ENCODE results near the gene FYB1. TPM values are rescaled to one million over a fixed set of nuclear protein-coding genes. Genes with fewer than 3 reads are reported as not detected.
A peak's percentile ranks its signal among the peaks of the same experiment; 100 is the strongest.

FYB1 gene
- total RNA-seq, 2 donors from 2014 or later, result 161 to 168 TPM

- peaks cover 11 to 12% of the 10 kb centered on the region in 2 donors for H3K36me3 Mint-ChIP-seq
- DNase-seq (ENCODE audit: low spot score in 2 of 2) (no peak), ATAC-seq (no peak)
- peaks cover 0 to 5% of the 10 kb centered on the region in 2 donors for H3K9me3 Mint-ChIP-seq
- no peak overlapping the region for H3K27ac Mint-ChIP-seq
Observed at GRCh38 chr5:39107350-39107749, 112.0 kb downstream of the FYB1 start.

GRCh38 chr5:39106322-39106721 lies 113.0 kb downstream of the FYB1 start:
- Mint-ChIP-seq H3K36me3 (peaks cover 11 to 12% of the 10 kb centered on the region in 2 donors), H3K9me3 (peaks cover 0 to 5% of the 10 kb centered on the region in 2 donors), H3K27ac (peak overlapping the region in 1 of 2 donors; percentile 18)
- DNase-seq (ENCODE audit: low spot score in 2 of 2), result no peak
- no peak for ATAC-seq

GRCh38 chr5:39104221-39104620 lies 115.1 kb downstream of the FYB1 start:
- DNase-seq (ENCODE audit: low spot score in 2 of 2), result no peak
- Mint-ChIP-seq H3K27ac (peak overlapping the region; percentile 17 to 27), H3K36me3 (peaks cover 11 to 12% of the 10 kb centered on the region in 2 donors), H3K9me3 (peaks cover 0 to 5% of the 10 kb centered on the region in 2 donors)
- ATAC-seq, result no peak

- Mint-ChIP-seq H3K9me3 (peaks cover 0 to 5% of the 10 kb centered on the region in 2 donors), H3K27ac (peak overlapping the region; percentile 75 to 77), H3K36me3 (peaks cover 11 to 12% of the 10 kb centered on the region in 2 donors)
- no peak for DNase-seq (ENCODE audit: low spot score in 2 of 2)
- no peak for ATAC-seq
Observed at GRCh38 chr5:39102684-39103155, 116.6 kb downstream of the FYB1 start.

GRCh38 chr5:39100851-39101396 lies 118.4 kb downstream of the FYB1 start:
- H3K9me3 Mint-ChIP-seq, result peaks cover 0 to 5% of the 10 kb centered on the region in 2 donors
- peaks cover 11 to 12% of the 10 kb centered on the region in 2 donors for H3K36me3 Mint-ChIP-seq
- DNase-seq (ENCODE audit: low spot score in 2 of 2) (no peak), ATAC-seq (peak; percentile 16 to 23)
- H3K27ac Mint-ChIP-seq, result peak overlapping the region in 1 of 2 donors; percentile 75

GRCh38 chr5:39100301-39100850 lies 119.0 kb downstream of the FYB1 start:
- Mint-ChIP-seq H3K9me3 (peaks cover 0 to 5% of the 10 kb centered on the region in 2 donors), H3K36me3 (peaks cover 11 to 12% of the 10 kb centered on the region in 2 donors), H3K27ac (peak overlapping the region in 1 of 2 donors; percentile 75)
- no peak for DNase-seq (ENCODE audit: low spot score in 2 of 2)
- no peak for ATAC-seq

- no peak for DNase-seq (ENCODE audit: low spot score in 2 of 2)
- ATAC-seq, result no peak
- H3K27ac Mint-ChIP-seq, result no peak overlapping the region
- peaks cover 11 to 12% of the 10 kb centered on the region in 2 donors for H3K36me3 Mint-ChIP-seq
- H3K9me3 Mint-ChIP-seq, result peaks cover 0 to 5% of the 10 kb centered on the region in 2 donors
Observed at GRCh38 chr5:39099831-39100230, 119.5 kb downstream of the FYB1 start.

- ATAC-seq (peak in 1 of 2 donors; percentile 68), DNase-seq (ENCODE audit: low spot score in 2 of 2) (no peak)
- Mint-ChIP-seq H3K27ac (no peak overlapping the region), H3K36me3 (no peaks in the 10 kb centered on the region), H3K9me3 (peaks cover 0 to 5% of the 10 kb centered on the region in 2 donors)
Observed at GRCh38 chr5:39093352-39093751, 126.0 kb downstream of the FYB1 start.

- no peaks in the 10 kb centered on the region for H3K36me3 Mint-ChIP-seq
- H3K27ac Mint-ChIP-seq, result no peak overlapping the region
- peaks cover 0 to 5% of the 10 kb centered on the region in 2 donors for H3K9me3 Mint-ChIP-seq
- no peak for DNase-seq (ENCODE audit: low spot score in 2 of 2)
- peak in 1 of 2 donors; percentile 43 for ATAC-seq
Observed at GRCh38 chr5:39092581-39093351, 126.6 kb downstream of the FYB1 start.

GRCh38 chr5:39091940-39092580 lies 127.3 kb downstream of the FYB1 start:
- no peak for DNase-seq (ENCODE audit: low spot score in 2 of 2)
- H3K9me3 Mint-ChIP-seq, result peaks cover 0 to 5% of the 10 kb centered on the region in 2 donors
- H3K27ac Mint-ChIP-seq, result peak overlapping the region in 1 of 2 donors; percentile 8
- no peaks in the 10 kb centered on the region for H3K36me3 Mint-ChIP-seq
- ATAC-seq, result no peak

GRCh38 chr5:39083968-39084367 lies 135.4 kb downstream of the FYB1 start:
- Mint-ChIP-seq H3K27ac (no peak overlapping the region), H3K9me3 (peaks cover 0 to 4% of the 10 kb centered on the region in 2 donors), H3K36me3 (peaks cover 0 to 14% of the 10 kb centered on the region in 2 donors)
- ATAC-seq (peak; percentile 74 to 90), DNase-seq (ENCODE audit: low spot score in 2 of 2) (no peak)

GRCh38 chr5:39082995-39083394 lies 136.4 kb downstream of the FYB1 start:
- ATAC-seq (peak in 1 of 2 donors; percentile 81), DNase-seq (ENCODE audit: low spot score in 2 of 2) (no peak)
- Mint-ChIP-seq H3K36me3 (peaks cover 0 to 14% of the 10 kb centered on the region in 2 donors), H3K27ac (no peak overlapping the region), H3K9me3 (peaks cover 0 to 4% of the 10 kb centered on the region in 2 donors)

- peak in 1 of 2 donors; percentile 45 for ATAC-seq
- peaks cover 0 to 14% of the 10 kb centered on the region in 2 donors for H3K36me3 Mint-ChIP-seq
Observed at GRCh38 chr5:39080597-39081204, 138.7 kb downstream of the FYB1 start.

GRCh38 chr5:39080168-39080567 lies 139.2 kb downstream of the FYB1 start:
- ATAC-seq (no peak), DNase-seq (ENCODE audit: low spot score in 2 of 2) (no peak)
- Mint-ChIP-seq H3K9me3 (no peaks in the 10 kb centered on the region), H3K27ac (no peak overlapping the region), H3K36me3 (peaks cover 0 to 14% of the 10 kb centered on the region in 2 donors)

More at GRCh38 chr5:39080597-39081204, 138.7 kb downstream of the FYB1 start:
- DNase-seq (ENCODE audit: low spot score in 2 of 2), result peak in 1 of 2 donors; percentile 17
- H3K9me3 Mint-ChIP-seq, result no peaks in the 10 kb centered on the region
- no peak overlapping the region for H3K27ac Mint-ChIP-seq

- H3K9me3 Mint-ChIP-seq, result no peaks in the 10 kb centered on the region
- no peak for ATAC-seq
Observed at GRCh38 chr5:39079147-39079546, 140.2 kb downstream of the FYB1 start.

More at GRCh38 chr5:39079147-39079546, 140.2 kb downstream of the FYB1 start:
- no peak for DNase-seq (ENCODE audit: low spot score in 2 of 2)
- peaks cover 0 to 14% of the 10 kb centered on the region in 2 donors for H3K36me3 Mint-ChIP-seq
- H3K27ac Mint-ChIP-seq, result no peak overlapping the region

All from activated naive CD4-positive, alpha-beta T cell treated with anti-CD3 and anti-CD28 coated beads, Interleukin-2, amount 50 U/mL, for 72 hours (primary cell).